ENCODE data around the gene COL4A3. TPM values are rescaled to one million over a fixed set of nuclear protein-coding genes. Genes with fewer than 3 reads are reported as not detected.

Gene COL4A3
- total RNA-seq, 1 experiment from 2014 or later = 0.15 TPM

GRCh38 chr2:227292314-227292713 is 127.9 kb downstream of the COL4A3 start:
- Histone ChIP-seq H3K27ac (ENCODE audit: insufficient read length, low read depth, low read length) (no peak overlapping the region), H2BK15ac (ENCODE audit: low read depth, low read length) (no peak overlapping the region), H2BK120ac (ENCODE audit: low read depth, low read length, poor library complexity, severe bottlenecking) (no peak overlapping the region), H2AK5ac (ENCODE audit: insufficient read length, low read length) (no peak overlapping the region), H2BK5ac (ENCODE audit: insufficient read length, low read length) (no peak overlapping the region), H4K5ac (ENCODE audit: insufficient read length, low read depth, low read length) (no peak overlapping the region), H3T11ph (ENCODE audit: low read length) (no peak overlapping the region), H3K23me2 (ENCODE audit: insufficient read length, low read depth, low read length, poor library complexity, severe bottlenecking) (no peaks in the 10 kb centered on the region), H2BK12ac (ENCODE audit: insufficient read length, low read depth, low read length) (no peak overlapping the region), H3K79me1 (ENCODE audit: insufficient read depth, low read depth, low read length, poor library complexity, severe bottlenecking) (no peaks in the 10 kb centered on the region), H3K14ac (ENCODE audit: insufficient read depth, low read length) (no peak overlapping the region), H3K18ac (ENCODE audit: insufficient read length, low read depth, low read length) (no peak overlapping the region), H3K9ac (ENCODE audit: extremely low read depth, insufficient read length, low read length) (no peak overlapping the region), H4K8ac (replicated peaks; ENCODE audit: insufficient read length, low read depth, low read length) (no peak overlapping the region), H2AFZ (ENCODE audit: low read length) (no peak overlapping the region), H3K9me3 (ENCODE audit: control insufficient read depth, low read depth, low read length) (no peaks in the 10 kb centered on the region), H3K79me2 (ENCODE audit: insufficient read depth, low read length) (no peaks in the 10 kb centered on the region), H3K4me1 (ENCODE audit: insufficient read depth, low read length) (no peaks in the 10 kb centered on the region), H3K56ac (ENCODE audit: insufficient read length, low read depth, low read length) (no peak overlapping the region), H3K4me2 (ENCODE audit: insufficient read depth, insufficient read length, low read length) (no peak overlapping the region), H4K20me1 (ENCODE audit: control insufficient read depth, insufficient read depth, insufficient read length) (no peaks in the 10 kb centered on the region), H2BK20ac (ENCODE audit: low read depth, low read length, poor library complexity, severe bottlenecking) (no peak overlapping the region), H3K27me3 (ENCODE audit: insufficient read depth, low read length) (no peaks in the 10 kb centered on the region), H4K91ac (ENCODE audit: insufficient read length, low read depth, low read length) (no peak overlapping the region), H3K4ac (ENCODE audit: low read depth, low read length) (no peak overlapping the region), H3K23ac (ENCODE audit: insufficient read length, low read depth, low read length) (no peak overlapping the region)
- WGBS (ENCODE audit: extremely low coverage, insufficient read length, low lambda C conversion rate) = no CpG with 5 or more reads among the region's 3 CpGs
- no peaks in the 10 kb centered on the region for H3K4me1 Mint-ChIP-seq
- no peaks in the 10 kb centered on the region for H3K27me3 Mint-ChIP-seq (ENCODE audit: low read depth)
- no peak overlapping the region for H3K27ac Mint-ChIP-seq
- H3K36me3 Mint-ChIP-seq (ENCODE audit: insufficient read depth in 1 of 3, low read depth in 3 of 3) = no peaks in the 10 kb centered on the region
- TF ChIP-seq CTCF (conservative IDR thresholded peaks at IDR 0.05) = no peak
- no peak overlapping the region for H3K4me3 Mint-ChIP-seq
- no peaks in the 10 kb centered on the region for H3K9me3 Mint-ChIP-seq
- no peak for DNase-seq
